Measurements from ENCODE around the gene GPC2.
A peak's percentile ranks its signal among the peaks of the same experiment; 100 is the strongest.
"Not testable (repeated sequence)": the region's sequence is repeated elsewhere in the genome, so short reads cannot be mapped to it uniquely, and the experiment has no call there.

GPC2 gene

GRCh38 chr7:100152404-100152803, 24.8 kb downstream of the GPC2 start:
- no peak for TF ChIP-seq CTCF (IDR thresholded peaks at IDR 0.05; ENCODE audit: borderline replicate concordance, control extremely low read depth, extremely low read depth, insufficient read depth, missing control alignments)
- DNase-seq (ENCODE audit: low spot score), result no peak
- in situ Hi-C loops (cut with MboI; ENCODE audit: low sequenced_read_pairs, unreplicated experiment), result no loop called here

- DNase-seq (ENCODE audit: low spot score), result peak; percentile 98
- no peak for TF ChIP-seq CTCF (IDR thresholded peaks at IDR 0.05; ENCODE audit: borderline replicate concordance, control extremely low read depth, extremely low read depth, insufficient read depth, missing control alignments)
- in situ Hi-C loops (cut with MboI; ENCODE audit: low sequenced_read_pairs, unreplicated experiment), result no loop called here
Observed at GRCh38 chr7:100148559-100149328, 28.4 kb downstream of the GPC2 start, which contains the start of gene LAMTOR4. LAMTOR4 (plus strand) TSS chr7:100148918; CDS start chr7:100148973, 55 bp downstream.

GRCh38 chr7:100148225-100148558, 29.0 kb downstream of the GPC2 start:
- in situ Hi-C loops (cut with MboI; ENCODE audit: low sequenced_read_pairs, unreplicated experiment), result no loop called here
- no peak for TF ChIP-seq CTCF (IDR thresholded peaks at IDR 0.05; ENCODE audit: borderline replicate concordance, control extremely low read depth, extremely low read depth, insufficient read depth, missing control alignments)
- DNase-seq (ENCODE audit: low spot score), result no peak

- TF ChIP-seq CTCF (IDR thresholded peaks at IDR 0.05; ENCODE audit: borderline replicate concordance, control extremely low read depth, extremely low read depth, insufficient read depth, missing control alignments), result no peak
- DNase-seq (ENCODE audit: low spot score), result no peak
- in situ Hi-C loops (cut with MboI; ENCODE audit: low sequenced_read_pairs, unreplicated experiment), result no loop called here
Observed at GRCh38 chr7:100147278-100147677, 29.9 kb downstream of the GPC2 start.

- DNase-seq (ENCODE audit: low spot score), result not testable (repeated sequence)
Observed at GRCh38 chr7:100146350-100146749, 30.8 kb downstream of the GPC2 start.

GRCh38 chr7:100142461-100142860, 34.7 kb downstream of the GPC2 start:
- no peak for DNase-seq (ENCODE audit: low spot score)
- no peak for TF ChIP-seq CTCF (IDR thresholded peaks at IDR 0.05; ENCODE audit: borderline replicate concordance, control extremely low read depth, extremely low read depth, insufficient read depth, missing control alignments)
- in situ Hi-C loops (cut with MboI; ENCODE audit: low sequenced_read_pairs, unreplicated experiment), result no loop called here

More at GRCh38 chr7:100146350-100146749, 30.8 kb downstream of the GPC2 start:
- in situ Hi-C loops (cut with MboI; ENCODE audit: low sequenced_read_pairs, unreplicated experiment), result not testable (repeated sequence)

- in situ Hi-C loops (cut with MboI; ENCODE audit: low sequenced_read_pairs, unreplicated experiment), result no loop called here
- no peak for TF ChIP-seq CTCF (IDR thresholded peaks at IDR 0.05; ENCODE audit: borderline replicate concordance, control extremely low read depth, extremely low read depth, insufficient read depth, missing control alignments)
- no peak for DNase-seq (ENCODE audit: low spot score)
Observed at GRCh38 chr7:100141555-100141949, 35.6 kb downstream of the GPC2 start.
